Activated CD8-positive, alpha-beta memory T cell treated with anti-CD3 and anti-CD28 coated beads for 1 hour (primary cell): ENCODE data around the gene FAM25G.
"Not testable (repeated sequence)": the region's sequence is repeated elsewhere in the genome, so short reads cannot be mapped to it uniquely, and the experiment has no call there.

Source experiments
- DNase-seq, 2 donors: peaks; one replicate each; pipeline ENCODE4 v3.0.0-alpha.2; 2020; ENCODE audit warnings: low read depth in 1 of 2; ENCODE audit errors: extremely low read depth in 1 of 2

Gene FAM25G

DNA sequence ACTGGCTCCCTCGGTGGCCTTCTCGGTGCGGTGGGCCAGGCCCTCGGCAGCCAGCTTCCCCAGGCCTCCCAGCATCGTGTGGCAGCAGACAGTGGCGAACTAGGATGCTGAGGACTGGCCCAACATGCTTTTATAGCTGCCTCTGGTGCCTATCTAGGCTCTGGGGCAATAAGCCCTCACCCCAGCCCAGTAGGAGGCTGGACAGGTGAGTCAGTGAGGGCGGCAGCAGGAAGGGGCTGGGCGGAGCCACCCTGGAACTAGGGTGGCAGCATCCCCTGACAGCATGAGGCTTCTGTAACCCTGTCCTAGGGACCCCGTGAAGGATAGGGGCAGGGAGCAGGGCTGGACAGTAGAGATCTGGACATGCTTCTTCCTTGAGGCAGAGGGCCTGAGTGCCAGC is at the start of gene FAM25G:
FAM25G (minus strand) TSS at position 101 of the 400 bp plus-strand sequence; CDS start at position 75, 26 bp downstream.
- not testable (repeated sequence) for DNase-seq

DNA sequence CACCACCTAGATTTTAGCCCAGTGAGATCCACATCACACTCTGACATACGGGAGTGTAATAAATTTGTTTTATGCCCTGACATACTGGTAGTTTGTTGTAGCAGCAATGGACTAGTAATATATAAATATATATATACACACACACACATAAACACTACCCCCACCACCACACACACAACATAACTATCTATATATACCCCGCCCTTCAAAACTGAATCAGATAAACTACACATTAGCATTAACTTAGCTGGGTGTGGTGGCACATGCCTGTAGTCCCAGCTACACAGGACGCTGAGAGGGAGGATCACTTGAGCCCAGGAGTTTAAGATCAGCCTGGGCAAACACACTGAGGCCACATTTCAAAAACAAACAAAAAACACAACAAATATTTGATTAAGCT is 44.9 kb upstream of the FAM25G start:
- DNase-seq: not testable (repeated sequence)

DNA sequence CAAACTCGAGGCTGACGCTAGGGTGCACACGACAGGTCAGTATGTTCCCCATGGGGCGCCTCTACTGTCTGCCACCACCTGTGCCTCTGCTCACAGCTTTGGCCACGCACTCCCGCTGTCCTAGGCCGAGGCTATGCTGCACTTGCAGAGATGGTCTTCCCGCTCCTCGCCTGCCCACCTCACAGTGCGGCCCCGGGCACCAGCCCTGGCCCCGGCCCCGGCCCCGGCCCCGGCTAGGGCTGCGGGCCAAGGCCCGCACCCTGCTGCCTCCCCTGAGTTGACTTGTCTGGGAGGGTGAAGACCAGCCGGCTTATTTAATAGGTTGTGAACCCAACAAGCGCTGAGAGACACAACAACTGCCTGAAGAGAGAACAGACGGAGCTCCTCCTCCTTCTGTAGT is 32.0 kb upstream of the FAM25G start, which contains the start of gene AGAP9:
AGAP9 (minus strand) TSS at position 164 of the 400 bp plus-strand sequence; CDS start at position 52, 112 bp downstream.
- not testable (repeated sequence) for DNase-seq

DNA sequence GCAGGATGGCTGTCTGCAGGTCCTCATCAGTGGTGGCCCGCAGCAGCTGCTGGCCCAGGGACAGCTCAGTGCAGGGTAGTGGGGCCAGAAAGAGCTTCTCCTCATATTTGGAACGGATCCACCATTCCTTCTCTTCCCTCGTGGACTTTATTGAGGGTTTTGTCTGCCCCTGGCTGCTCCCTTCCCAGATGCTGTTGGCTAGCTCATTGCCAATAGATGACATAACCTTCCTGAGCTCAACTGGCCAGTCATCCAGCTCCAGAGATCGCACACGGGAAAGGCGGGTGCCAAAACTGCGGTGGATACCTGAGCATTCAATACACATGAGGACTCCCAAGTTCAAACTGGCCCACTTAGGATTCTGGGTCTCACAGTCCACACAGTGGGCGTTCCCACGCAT is 10.8 kb upstream of the FAM25G start:
- not testable (repeated sequence) for DNase-seq

GRCh38 chr10:47494226-47494625 is 2.7 kb upstream of the FAM25G start:
- DNase-seq: not testable (repeated sequence)

- not testable (repeated sequence) for DNase-seq
These were observed 1.9 kb downstream of the FAM25G start for GRCh38 chr10:47489630-47490029.

- not testable (repeated sequence) for DNase-seq
These were observed 5.6 kb downstream of the FAM25G start for GRCh38 chr10:47485943-47486342.

DNA sequence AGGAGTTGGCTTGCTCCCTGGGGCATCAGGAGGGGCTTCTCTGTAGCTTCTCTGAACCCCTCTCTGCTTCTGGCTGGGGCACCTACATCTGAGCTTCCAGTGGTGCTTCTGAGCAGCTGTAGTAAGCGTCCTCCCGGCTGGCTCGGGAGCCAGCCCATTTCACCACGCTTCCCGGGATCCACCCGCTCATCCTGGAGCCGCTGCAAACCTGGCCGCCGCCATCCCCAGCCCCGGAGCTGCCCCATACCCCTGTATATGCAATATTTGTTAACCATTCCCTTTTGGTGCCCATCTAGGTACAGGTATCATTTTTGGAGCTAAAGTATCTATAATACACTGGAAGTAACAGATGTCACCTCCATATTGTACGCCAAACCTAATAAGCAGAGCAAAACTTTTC is 6.7 kb downstream of the FAM25G start:
- DNase-seq: not testable (repeated sequence)

- DNase-seq: not testable (repeated sequence)
These were observed 7.6 kb downstream of the FAM25G start, which contains the start of gene ANXA8 for GRCh38 chr10:47483923-47484322. Gene ANXA8, minus strand, starts transcription at chr10:47484115. Its CDS starts 182 bp downstream, at chr10:47483933.

GRCh38 chr10:47482367-47482766 is 9.1 kb downstream of the FAM25G start:
- not testable (repeated sequence) for DNase-seq

- DNase-seq: not testable (repeated sequence)
These were observed 9.7 kb downstream of the FAM25G start for GRCh38 chr10:47481768-47482181.

- DNase-seq: not testable (repeated sequence)
These were observed 10.2 kb downstream of the FAM25G start for GRCh38 chr10:47481182-47481766.

DNA sequence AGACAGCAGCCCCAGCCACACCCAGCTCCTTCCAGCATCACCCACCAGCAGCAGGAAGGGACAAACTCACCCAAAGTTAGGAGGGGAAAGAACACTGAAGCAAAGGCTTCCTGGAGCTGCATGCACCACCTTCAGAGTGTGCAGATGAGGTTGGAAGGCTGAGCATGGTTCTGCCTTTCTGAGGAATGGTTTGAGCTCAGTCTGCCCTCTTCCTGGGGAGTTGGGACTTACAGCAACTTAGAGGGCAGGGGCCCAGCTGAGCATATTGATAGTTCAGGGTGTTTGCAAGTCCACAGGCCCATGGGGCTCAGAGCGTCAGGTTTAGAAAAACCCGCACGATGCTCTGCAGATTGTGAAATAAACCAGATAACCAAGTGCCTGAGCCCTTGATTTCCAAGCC is 11.4 kb downstream of the FAM25G start:
- DNase-seq: not testable (repeated sequence)

DNA sequence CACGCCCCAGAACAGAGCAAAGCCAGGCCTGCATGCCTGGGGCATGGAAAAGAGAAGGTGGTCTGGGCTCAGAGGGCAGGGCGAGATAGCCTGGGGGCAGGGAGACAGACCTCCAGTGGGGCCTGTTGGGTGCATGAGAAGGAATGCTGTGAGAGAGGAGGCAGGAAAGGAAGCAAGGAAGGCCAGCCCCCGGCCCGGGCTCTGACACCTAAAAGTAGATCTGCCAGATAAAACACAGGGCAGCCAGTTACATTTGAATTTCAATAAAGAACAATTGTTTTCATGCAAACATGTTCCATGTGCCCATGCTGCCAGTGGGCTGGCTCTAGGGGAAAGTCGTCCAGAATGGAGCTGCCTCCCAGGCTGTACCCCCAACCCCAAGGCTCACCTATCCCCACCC is 13.4 kb downstream of the FAM25G start:
- DNase-seq: not testable (repeated sequence)

GRCh38 chr10:47477078-47477477 is 14.4 kb downstream of the FAM25G start:
- not testable (repeated sequence) for DNase-seq

DNA sequence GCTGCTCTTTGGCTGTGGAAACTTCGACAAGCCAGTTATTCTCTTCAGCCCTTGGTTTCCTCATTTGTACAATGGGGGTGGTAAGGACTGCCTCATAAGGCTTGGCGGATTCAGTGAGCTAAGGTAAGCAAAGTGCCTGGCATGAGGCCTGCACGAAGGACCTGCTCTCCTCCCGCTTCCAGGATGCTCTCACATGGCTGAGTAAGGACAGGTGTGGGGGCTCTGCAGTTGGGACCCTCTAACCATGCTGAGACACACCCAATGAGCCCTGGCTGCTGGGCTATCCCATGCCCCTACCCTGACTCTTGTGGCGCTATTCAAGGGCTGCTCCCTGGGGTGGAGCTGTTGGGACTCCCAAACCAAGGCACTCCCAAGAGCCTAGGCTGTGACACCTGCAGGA is 16.4 kb downstream of the FAM25G start:
- not testable (repeated sequence) for DNase-seq

- not testable (repeated sequence) for DNase-seq
These were observed 18.0 kb downstream of the FAM25G start for GRCh38 chr10:47473516-47473915.

- not testable (repeated sequence) for DNase-seq
These were observed 18.9 kb downstream of the FAM25G start for GRCh38 chr10:47472647-47473046.

- not testable (repeated sequence) for DNase-seq
These were observed 19.4 kb downstream of the FAM25G start for GRCh38 chr10:47472072-47472471.

- not testable (repeated sequence) for DNase-seq
These were observed 22.6 kb downstream of the FAM25G start for GRCh38 chr10:47468731-47469528.

GRCh38 chr10:47467957-47468356 is 23.5 kb downstream of the FAM25G start:
- DNase-seq: not testable (repeated sequence)

DNA sequence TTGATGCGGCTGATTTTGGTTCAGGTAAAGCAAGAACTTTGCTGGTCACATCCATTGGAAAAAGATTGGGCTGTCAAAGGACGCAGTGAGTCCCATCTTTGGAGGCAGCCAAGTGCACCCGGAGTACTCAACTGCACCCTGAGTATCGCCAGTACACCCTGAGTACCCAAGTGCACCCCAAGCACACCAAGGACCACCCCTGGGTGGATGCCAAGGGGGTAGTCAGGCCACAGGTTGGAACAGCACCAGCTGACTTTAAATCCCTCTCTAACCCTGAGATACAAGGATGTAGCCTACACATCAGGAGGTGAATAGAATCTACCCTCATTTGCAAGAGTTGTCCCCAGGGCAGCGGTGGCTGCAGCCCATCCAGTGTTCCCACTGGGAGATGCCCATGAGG is 24.0 kb downstream of the FAM25G start:
- DNase-seq: not testable (repeated sequence)
